Activated CD4-positive, alpha-beta T cell treated with anti-CD3 and anti-CD28 coated beads, Interleukin-2, Interleukin-6, amounts not matched to agents 100 ng/mL and 50 ng/mL, durations not matched to agents 16 hours and 8 hours (primary cell): ENCODE measurements around the gene DST.

Source experiments
- DNase-seq: peaks from one replicate; pipeline ENCODE4 v3.0.0-alpha.2; 2020

Gene DST

GRCh38 chr6:56534680-56535419 lies 107.8 kb downstream of the DST start:
- no peak for DNase-seq

DNA sequence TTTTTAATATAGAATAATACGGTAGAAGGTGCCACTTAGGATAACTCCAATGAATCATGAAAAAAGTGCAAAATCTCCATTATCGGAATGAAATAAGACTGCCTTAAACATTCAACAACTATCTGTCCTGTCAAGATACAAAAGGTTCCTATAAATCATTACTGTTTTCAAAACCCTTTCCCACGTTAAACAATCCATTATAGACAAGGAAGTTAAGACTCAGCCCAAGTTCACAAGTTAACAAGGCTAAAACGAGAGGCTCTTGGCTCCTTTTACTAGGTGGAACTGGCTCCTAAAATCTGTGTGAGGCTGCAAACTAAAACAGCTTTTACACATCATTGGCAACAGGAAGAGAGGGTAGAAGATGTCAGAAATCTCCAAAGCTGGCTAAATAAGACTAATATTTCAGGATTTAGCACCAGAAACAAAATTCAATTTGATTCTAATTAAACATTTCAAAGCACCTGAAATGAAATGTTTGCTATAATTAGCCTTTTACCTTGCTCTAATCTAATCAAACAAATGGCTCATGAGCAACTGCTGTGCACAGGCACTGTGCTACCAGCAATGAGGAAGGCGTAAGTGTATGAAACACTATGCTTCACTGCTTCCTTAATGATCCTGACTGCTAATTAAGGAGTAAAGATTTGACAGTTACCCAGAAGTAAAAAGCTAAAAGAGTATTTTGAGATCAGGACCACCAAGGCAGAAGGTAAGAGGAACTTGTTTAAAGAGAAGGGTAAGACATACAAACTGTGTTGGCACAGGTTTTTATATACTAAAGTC lies 109.7 kb downstream of the DST start:
- DNase-seq = no peak

- no peak for DNase-seq
Measured at GRCh38 chr6:56531839-56532595, 110.7 kb downstream of the DST start.

- DNase-seq = no peak
Measured at GRCh38 chr6:56529594-56530191, 113.0 kb downstream of the DST start.

GRCh38 chr6:56528412-56528841 lies 114.3 kb downstream of the DST start:
- DNase-seq = no peak

- DNase-seq = no peak
Measured at GRCh38 chr6:56527934-56528333, 114.8 kb downstream of the DST start.

DNA sequence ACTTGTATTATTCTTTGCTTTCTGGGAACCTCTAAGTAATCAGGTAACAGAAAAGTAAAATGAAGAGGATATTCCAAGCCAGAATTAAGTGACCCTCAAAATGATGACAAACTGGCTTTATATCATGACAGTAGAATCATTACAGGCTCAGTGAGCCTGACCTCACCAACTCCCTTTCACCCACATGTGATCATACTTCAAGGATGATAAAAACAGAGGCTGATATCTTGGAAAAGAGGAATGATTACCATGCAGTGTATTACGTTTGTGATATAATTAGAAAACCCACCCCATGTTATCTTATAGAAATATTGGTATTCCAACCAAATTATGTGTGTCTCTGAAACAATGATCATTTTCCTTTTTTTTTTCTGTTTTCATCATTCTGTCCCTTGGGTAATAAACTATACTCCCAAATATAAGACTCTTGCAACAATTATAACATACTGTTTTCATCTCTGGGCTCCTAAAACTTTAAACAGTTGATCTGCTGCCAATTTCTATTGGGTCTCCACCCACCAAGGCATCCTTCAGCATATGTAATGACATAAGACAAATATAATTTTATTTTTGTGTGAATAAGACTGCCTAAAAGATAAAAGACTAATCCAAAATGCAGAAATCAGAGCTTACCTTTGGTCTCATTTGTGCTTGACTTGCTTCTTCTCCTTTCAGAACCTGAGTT lies 115.7 kb downstream of the DST start:
- DNase-seq = no peak

- DNase-seq = no peak
Measured at GRCh38 chr6:56525974-56526789, 116.5 kb downstream of the DST start.

DNA sequence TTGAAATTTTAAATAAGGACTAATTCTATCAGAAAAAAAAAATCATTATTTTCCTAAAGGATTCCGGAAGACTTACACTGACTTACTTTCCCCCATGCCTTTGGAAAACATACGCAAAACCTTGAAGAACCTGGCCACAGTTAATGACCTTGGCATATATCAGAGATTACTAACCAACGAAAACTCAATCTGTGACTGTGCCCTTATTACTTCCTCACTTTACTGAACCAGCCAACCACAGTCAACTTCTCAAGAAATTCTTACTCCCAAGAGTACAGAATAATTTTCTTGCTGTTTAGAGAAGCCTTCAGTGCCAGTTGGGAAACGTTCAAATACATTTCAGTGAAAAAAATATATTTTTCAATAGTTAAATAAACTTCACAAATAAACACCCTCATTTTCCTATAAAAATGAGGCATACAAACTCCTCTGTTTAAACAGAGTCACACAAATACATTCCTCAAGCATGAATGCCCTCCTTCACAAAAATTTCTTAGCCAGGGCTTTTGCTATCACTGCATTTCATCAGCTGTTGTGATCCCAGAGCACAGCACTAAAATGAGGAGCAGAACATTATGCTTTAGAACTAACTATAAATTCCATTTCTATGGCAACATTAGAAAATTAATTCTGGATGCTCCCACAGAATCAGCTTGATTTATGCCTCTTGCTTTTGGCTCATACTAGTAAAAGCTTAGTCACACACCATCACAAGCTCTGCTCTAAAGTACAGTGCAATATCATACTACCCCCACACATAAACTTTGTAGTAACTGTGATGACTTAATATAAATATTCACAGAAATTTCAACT lies 117.6 kb downstream of the DST start:
- no peak for DNase-seq

DNA sequence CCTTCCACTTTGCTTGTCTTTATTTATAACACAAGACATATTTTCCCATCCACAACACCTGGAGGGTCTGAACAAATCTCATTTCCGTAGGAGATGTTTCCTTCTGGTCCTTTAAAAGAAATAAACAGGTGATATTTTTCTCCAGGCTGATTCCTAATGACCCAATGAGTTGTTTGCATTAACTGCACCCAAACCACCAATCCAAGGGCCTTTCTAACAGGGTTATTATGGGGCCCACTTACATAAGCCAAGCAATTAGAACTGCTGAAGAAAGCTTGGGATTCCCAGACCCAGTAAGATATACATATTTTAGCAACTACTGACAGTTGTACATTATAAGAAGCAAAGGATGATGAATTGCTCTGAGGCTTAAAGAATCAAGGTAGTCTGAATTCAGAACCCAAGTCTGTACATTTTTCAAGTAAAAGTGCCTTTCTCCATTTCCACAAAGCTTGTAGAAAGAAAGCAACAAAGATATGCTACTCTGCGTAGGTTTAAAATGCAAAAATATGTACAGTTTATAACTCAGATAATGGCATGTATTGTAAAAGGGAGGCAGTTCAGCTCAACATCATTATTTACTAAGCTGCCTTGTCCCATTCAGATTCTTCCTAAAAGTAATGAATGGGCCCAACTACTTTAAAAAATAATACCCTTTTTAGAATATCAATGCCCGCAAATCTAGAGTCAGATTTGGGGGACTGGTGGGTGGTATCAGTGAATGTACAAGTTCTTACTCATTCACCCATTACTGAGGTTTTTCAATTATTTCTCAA lies 120.0 kb downstream of the DST start:
- DNase-seq = no peak

DNA sequence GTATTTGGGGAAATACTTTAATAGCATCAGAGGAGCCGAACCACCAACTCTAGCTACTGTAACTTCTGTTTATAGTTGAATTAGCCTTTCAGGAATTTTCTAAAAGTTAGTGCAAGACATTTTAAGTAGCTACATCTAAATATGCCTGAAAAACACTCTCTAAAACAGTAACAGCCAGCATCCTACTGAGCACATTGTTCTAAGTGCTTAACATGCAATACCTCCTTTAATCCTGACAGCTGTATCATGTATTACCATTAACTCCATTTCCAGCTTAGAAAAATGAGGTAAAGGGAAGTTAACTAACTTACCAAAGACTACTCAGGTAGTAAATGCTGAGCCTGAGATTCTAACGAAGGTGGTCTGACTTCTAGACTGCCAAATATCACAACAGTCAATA lies 120.7 kb downstream of the DST start:
- DNase-seq = no peak

GRCh38 chr6:56521454-56521853 lies 121.2 kb downstream of the DST start:
- DNase-seq = no peak

GRCh38 chr6:56520218-56520617 lies 122.5 kb downstream of the DST start:
- no peak for DNase-seq

- DNase-seq = no peak
Measured at GRCh38 chr6:56518995-56519767, 123.5 kb downstream of the DST start.

- no peak for DNase-seq
Measured at GRCh38 chr6:56517155-56517745, 125.4 kb downstream of the DST start.

- DNase-seq = no peak
Measured at GRCh38 chr6:56516003-56516402, 126.7 kb downstream of the DST start.

GRCh38 chr6:56515081-56515905 lies 127.4 kb downstream of the DST start:
- no peak for DNase-seq

GRCh38 chr6:56514395-56514794 lies 128.3 kb downstream of the DST start:
- DNase-seq = no peak
